HG02981 (cell line): ENCODE data around the gene FGF14.

Source experiments
- ATAC-seq: cut with Tn5 transposase; IDR thresholded peaks from one replicate; pipeline ENCODE4 v1.9.1; 2021; ENCODE audit warnings: mild to moderate bottlenecking, moderate library complexity; ENCODE audit not compliant: unreplicated experiment

The FGF14 gene

DNA sequence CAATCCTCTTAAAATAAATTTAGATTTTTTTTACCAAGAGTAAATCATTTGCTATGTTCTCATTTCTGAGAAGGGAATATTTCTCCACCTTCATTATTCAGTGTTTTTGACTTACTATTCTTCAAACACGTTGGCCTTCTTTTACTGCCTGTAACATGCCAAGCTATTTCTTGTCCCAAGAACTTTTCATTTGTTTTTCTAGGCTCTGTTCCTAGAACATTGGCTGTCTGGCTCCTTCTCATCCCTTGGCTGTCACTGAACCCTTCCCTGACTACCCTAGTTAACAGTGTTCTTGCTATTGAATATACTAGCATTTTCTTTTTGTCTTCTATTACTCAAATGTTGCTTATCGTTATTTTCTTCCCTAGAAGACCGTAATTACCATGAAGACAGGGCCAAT is 701.2 kb downstream of the FGF14 start:
- no peak for ATAC-seq

DNA sequence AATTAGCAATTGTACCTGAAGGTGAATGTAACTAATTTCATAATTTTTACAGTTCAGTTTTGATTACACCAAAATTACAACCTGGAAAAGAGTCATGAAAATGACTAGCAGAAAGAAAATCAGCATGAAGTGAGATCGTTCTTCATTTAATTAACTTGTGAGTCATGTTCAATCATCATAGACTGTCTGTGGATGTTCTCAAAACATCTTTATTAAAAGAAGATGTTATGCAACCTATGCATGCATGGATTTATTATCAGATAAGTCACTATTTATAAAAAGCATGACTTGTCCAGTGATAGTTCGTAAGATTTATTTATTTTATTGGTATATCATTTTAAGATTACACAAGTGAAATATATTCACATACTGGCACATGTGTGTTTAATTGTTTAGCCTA is 703.4 kb downstream of the FGF14 start:
- no peak for ATAC-seq

DNA sequence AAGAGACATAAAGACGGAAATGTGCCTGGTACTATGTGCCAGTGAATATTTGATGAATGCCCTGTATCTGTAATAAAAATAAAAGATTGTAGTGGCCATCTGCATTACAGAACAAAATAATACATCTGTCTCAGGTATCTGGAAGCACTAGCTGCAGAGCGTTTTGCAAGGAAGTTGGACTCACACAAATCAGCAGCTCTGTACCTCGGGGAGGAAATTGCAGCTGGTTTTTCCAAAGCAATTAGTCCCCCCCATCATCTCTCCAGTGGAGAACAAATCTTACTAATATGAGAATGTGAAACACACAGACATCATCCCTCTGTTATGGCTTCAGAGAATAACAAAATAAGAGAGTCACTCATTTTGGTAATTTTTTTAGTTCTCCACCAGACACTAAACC is 704.1 kb downstream of the FGF14 start:
- ATAC-seq: no peak

DNA sequence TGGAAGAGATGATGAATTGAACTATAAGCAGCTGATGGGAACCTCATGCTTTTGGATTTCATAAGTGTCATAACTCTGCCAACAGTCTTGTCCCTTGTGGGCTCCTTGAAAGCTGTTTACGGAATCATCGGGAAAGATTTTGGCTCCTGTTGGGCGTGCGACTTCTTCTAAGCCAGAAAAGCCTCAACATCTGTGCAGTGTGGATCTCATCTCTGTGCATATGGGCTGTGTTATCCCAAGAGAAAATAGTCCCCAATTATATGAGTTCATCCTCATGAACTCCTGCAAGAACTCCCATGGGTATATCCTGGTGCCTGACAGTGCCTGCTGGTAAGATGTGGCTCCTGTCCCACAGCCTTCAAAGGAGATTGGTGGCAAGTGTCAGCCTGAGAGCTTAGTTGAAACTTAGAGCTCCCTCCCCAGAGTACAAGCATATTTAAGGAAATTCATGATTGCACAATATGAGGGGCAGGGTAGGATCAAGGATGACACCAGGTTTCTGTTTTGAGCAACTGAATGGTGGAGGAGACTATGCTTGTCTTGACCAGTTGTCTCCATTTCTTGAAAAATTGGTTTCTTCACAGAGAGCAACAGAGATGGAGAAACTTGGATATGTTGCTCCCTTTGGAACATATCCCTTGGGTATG is 705.9 kb downstream of the FGF14 start:
- no peak for ATAC-seq

DNA sequence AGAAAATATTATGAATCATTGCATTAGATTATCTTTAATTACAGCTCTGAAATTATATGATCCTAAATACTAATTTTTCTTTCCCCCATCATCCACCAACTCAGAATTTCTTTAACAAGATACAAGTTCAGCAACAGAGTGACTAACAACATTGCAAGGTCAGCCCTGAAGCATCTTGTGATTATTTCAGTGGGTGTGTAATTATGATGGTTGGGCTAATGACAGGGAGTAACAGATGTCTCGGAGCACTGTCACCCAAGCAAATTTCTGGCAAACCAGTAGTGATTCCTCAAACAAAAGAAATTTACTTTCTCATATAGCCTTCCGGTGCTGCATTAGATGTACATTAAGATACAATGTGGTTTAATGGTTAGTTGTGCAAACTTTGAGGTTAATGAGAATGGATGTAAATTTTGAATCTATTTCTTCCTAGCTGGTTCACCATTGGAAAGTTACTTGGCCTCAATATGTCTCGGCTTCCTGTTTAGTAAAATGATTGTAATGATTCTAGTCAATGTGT is 710.4 kb downstream of the FGF14 start:
- no peak for ATAC-seq

- ATAC-seq: no peak
These were observed 711.0 kb downstream of the FGF14 start for GRCh38 chr13:101690871-101691270.

DNA sequence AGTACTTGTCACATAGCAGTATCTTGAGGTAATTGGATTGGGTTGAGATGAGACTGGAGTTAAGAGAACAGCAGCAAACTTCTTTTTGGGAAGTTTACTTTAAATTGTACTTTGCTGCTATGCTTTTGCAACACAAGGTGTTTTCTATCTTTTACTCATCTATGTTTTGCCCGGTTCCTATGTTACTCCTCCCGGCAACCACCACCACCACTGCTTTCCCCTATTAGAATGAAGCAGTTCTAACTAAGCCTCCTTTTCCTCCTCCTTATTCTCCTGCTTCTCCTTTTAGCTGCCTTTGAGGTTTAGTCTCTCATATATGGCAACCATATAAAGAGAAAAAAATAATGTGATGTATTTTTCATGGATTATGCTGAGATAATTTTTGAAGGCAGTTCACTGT is 715.8 kb downstream of the FGF14 start:
- no peak for ATAC-seq

- ATAC-seq: no peak
These were observed 720.0 kb downstream of the FGF14 start for GRCh38 chr13:101681834-101682233.

- ATAC-seq: no peak
These were observed 728.3 kb downstream of the FGF14 start for GRCh38 chr13:101673360-101674105.

DNA sequence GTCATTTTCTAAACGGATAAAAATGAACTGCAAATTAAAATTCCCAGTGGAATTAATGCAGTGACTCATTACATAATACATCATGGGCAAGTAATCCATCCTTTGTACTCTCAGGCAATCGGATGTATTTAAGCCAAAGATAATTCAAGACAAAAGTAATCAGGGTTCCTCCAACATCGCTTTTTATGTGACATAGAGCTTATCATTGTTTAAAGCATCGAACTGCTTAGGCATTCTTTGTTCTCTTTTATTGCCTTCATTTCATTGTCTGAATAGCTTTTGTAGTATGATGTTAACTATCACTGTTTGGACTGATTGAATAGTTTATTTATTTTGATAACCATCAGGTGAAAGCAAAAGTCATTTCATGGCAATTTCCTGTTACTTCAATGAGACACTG is 740.0 kb downstream of the FGF14 start:
- no peak for ATAC-seq
